Endothelial cell of umbilical vein (primary cell): ENCODE results near the gene ZFPM1. TPM values are rescaled to one million over a fixed set of nuclear protein-coding genes. Genes with fewer than 3 reads are reported as not detected.

Experiments used
- BruUV-seq: library from RNA; stranded (reverse); fragments of 400-500 nt; replicated peaks from 2 replicates; lab custom pipeline; 2021; lab: Mats Ljungman, UMichigan
- CTCF ChIA-PET: fragments of 300-600, 350-600 bp; sonication (Branson Sonifier 250); formaldehyde crosslinking; loops from one replicate; lab custom pipeline; 2021; ENCODE audit warnings: antibody characterized with exemption, inconsistent platforms; lab: Charles Lee
- POLR2A ChIA-PET: fragments of 300-600, 350-600 bp; sonication (Branson Sonifier 250); formaldehyde crosslinking; loops from one replicate; lab custom pipeline; 2021; ENCODE audit warnings: antibody characterized with exemption, inconsistent platforms; lab: Charles Lee
- DNase-seq: peaks from one replicate; pipeline ENCODE4 v3.0.0-alpha.2; 2011; ENCODE audit warnings: low read depth, low spot score
- FAIRE-seq: peaks from 2 replicates; lab custom pipeline; 2011; peaks lifted over from hg19 to GRCh38; lab: Jason Lieb, UNC
- H2AFZ ChIP-seq: 2 replicates; pipeline ENCODE4 v1.6.0; 2012; ENCODE audit warnings: low read depth, low read length, control low read depth, inconsistent platforms
- H3K27ac ChIP-seq: 2 replicates; pipeline ENCODE4 v1.5.1; 2011; ENCODE audit warnings: low read depth, mild to moderate bottlenecking, control low read depth, low read length, moderate library complexity; ENCODE audit not compliant: insufficient read depth
- H3K27me3 ChIP-seq, 2 experiments: 2 replicates each; pipeline versions ENCODE4 v1.6.0 to v1.6.1; 2011; ENCODE audit warnings: low read length in 2 of 2, mixed read lengths in 1 of 2; ENCODE audit not compliant: control insufficient read depth in 2 of 2, insufficient read depth in 2 of 2
- H3K36me3 ChIP-seq, 2 experiments: 2 replicates in 1 of 2; 3 replicates in 1 of 2; pipeline ENCODE4 v1.5.1; 2011; ENCODE audit warnings: low read length in 2 of 2, mild to moderate bottlenecking in 1 of 2, moderate library complexity in 1 of 2; ENCODE audit not compliant: control insufficient read depth in 2 of 2, insufficient read depth in 2 of 2; ENCODE audit errors: extremely low read depth in 1 of 2
- H3K4me1 ChIP-seq: 3 replicates; pipeline ENCODE4 v1.5.1; 2011; ENCODE audit warnings: mild to moderate bottlenecking, low read length; ENCODE audit not compliant: control insufficient read depth, insufficient read depth; ENCODE audit errors: extremely low read depth
- H3K4me2 ChIP-seq: 2 replicates; pipeline ENCODE4 v1.6.1; 2011; ENCODE audit warnings: low read length, control low read depth, mixed read lengths; ENCODE audit not compliant: insufficient read depth
- H3K4me3 ChIP-seq, 3 experiments: fragments of 200-600 bp in 1 of 3; sonication (generic), shearing (Covaris generic) in 1 of 3; replicated peaks in 1 of 3; 2 replicates each; pipeline ENCODE4 v1.5.1; 2011 to 2016; ENCODE audit warnings: control low read depth in 3 of 3, low read length in 3 of 3, mild to moderate bottlenecking in 2 of 3, inconsistent platforms in 1 of 3, low read depth in 1 of 3, moderate library complexity in 1 of 3; ENCODE audit not compliant: insufficient read depth in 1 of 3
- H3K79me2 ChIP-seq: 2 replicates; pipeline ENCODE4 v1.6.0; 2012; ENCODE audit warnings: low read length, inconsistent platforms; ENCODE audit not compliant: control insufficient read depth, insufficient read depth
- H3K9ac ChIP-seq: replicated peaks from 2 replicates; pipeline ENCODE3; 2011; ENCODE audit warnings: low read length, control low read depth; ENCODE audit not compliant: insufficient read depth; ENCODE audit errors: extremely low read depth
- H3K9me1 ChIP-seq: replicated peaks from 3 replicates; pipeline ENCODE4 v1.6.0; 2011; ENCODE audit warnings: mild to moderate bottlenecking, low read length; ENCODE audit not compliant: control insufficient read depth, insufficient read depth; ENCODE audit errors: extremely low read depth
- H3K9me3 ChIP-seq: replicated peaks from 2 replicates; pipeline ENCODE4 v1.5.1; 2012; ENCODE audit warnings: low read length, inconsistent platforms; ENCODE audit not compliant: control insufficient read depth, insufficient read depth
- H4K20me1 ChIP-seq: replicated peaks from 2 replicates; pipeline ENCODE3; 2011; ENCODE audit warnings: mild to moderate bottlenecking, low read length; ENCODE audit not compliant: control insufficient read depth, insufficient read depth; ENCODE audit errors: extremely low read depth
- CTCF ChIP-seq, 2 donors: IDR thresholded peaks; 1 replicate in 1 of 2; 2 replicates in 1 of 2; pipeline ENCODE4 v1.5.1; 2011; ENCODE audit warnings: low read length in 2 of 2, mild to moderate bottlenecking in 2 of 2, moderate library complexity in 2 of 2, control low read depth in 1 of 2, inconsistent platforms in 1 of 2, low read depth in 1 of 2; ENCODE audit not compliant: insufficient read depth in 1 of 2; ENCODE audit errors: extremely low read depth in 1 of 2
- EZH2 ChIP-seq: IDR thresholded peaks from 2 replicates; pipeline ENCODE4 v1.6.1; 2012; ENCODE audit warnings: borderline replicate concordance, low read depth, mild to moderate bottlenecking, moderate library complexity, low read length, inconsistent platforms; ENCODE audit not compliant: severe bottlenecking
- FOS ChIP-seq: IDR thresholded peaks from 2 replicates; pipeline ENCODE4 v1.6.1; 2011; ENCODE audit warnings: mild to moderate bottlenecking, low read length, moderate library complexity, borderline replicate concordance; ENCODE audit not compliant: insufficient read depth
- GATA2 ChIP-seq: IDR thresholded peaks from 2 replicates; pipeline ENCODE4 v1.7.0; 2011; ENCODE audit warnings: low read depth, mild to moderate bottlenecking, moderate library complexity, mixed read lengths, low read length; ENCODE audit not compliant: insufficient read length, insufficient read depth
- JUN ChIP-seq: IDR thresholded peaks from 2 replicates; pipeline ENCODE4 v1.6.1; 2011; ENCODE audit warnings: borderline replicate concordance, low read depth; ENCODE audit not compliant: insufficient read length, insufficient read depth
- MAX ChIP-seq: IDR thresholded peaks from 2 replicates; pipeline ENCODE4 v1.6.1; 2011; ENCODE audit not compliant: insufficient read depth, insufficient read length
- MYC ChIP-seq: IDR thresholded peaks from one replicate; pipeline ENCODE4 v1.6.1; 2011; ENCODE audit warnings: mild to moderate bottlenecking, low read depth, low read length
- POLR2A ChIP-seq: IDR thresholded peaks from 2 replicates; pipeline ENCODE4 v1.6.1; 2012; ENCODE audit warnings: low read depth, mild to moderate bottlenecking, control low read depth, low read length
- POLR2AphosphoS5 ChIP-seq: IDR thresholded peaks from 2 replicates; pipeline ENCODE4 v1.6.1; 2012; ENCODE audit warnings: low read depth, mild to moderate bottlenecking, control low read depth, low read length, moderate library complexity; ENCODE audit not compliant: insufficient read depth
- dilution Hi-C: fragments of 300-500 bp; cut with MboI; formaldehyde crosslinking; loops from one replicate; pipeline ENCODE4 v1.15.0; 2019; ENCODE audit warnings: low sequenced_read_pairs; ENCODE audit not compliant: extremely low pct_ligation_motif_present
- intact Hi-C: fragments of 100-400 bp; cut with micrococcal nuclease; formaldehyde crosslinking; loops from one replicate; pipeline ENCODE4 v1.10.0; 2022
- polyA plus RNA-seq, 4 experiments: library from polyadenylated mRNA; depleted of rRNA in 3 of 4; stranded (reverse) in 3 of 4; unstranded in 1 of 4; fragments of >200 nt; gene quantifications; 2 replicates each; pipeline versions ENCODE4 v1.2.1 to v1.2.3, GENCODE V29; 2011 to 2012; ENCODE audit warnings: missing spikeins in 1 of 4
- total RNA-seq: library from RNA; stranded (reverse); gene quantifications from 2 replicates; pipeline ENCODE4 v1.2.3, GENCODE V29; 2021

The ZFPM1 gene
- total and polyA plus RNA-seq, 2 donors (not counting 3 experiments of a cell fraction or from before 2014, with no cell fraction given) = 0.37 to 7.5 TPM

- no peaks in the 10 kb centered on the region for H3K9me3 ChIP-seq
- ChIA-PET CTCF (no interaction called here), POLR2A (no interaction called here)
- H3K4me1 ChIP-seq = peaks cover 6% of the 10 kb centered on the region
- no peak overlapping the region for H3K27ac ChIP-seq
- no peaks in the 10 kb centered on the region for H3K9me1 ChIP-seq
- H3K4me2 ChIP-seq = no peak overlapping the region
- no TSS peak for BruUV-seq
- no peak overlapping the region for H3K9ac ChIP-seq
- FAIRE-seq = no peak
- H3K4me3 ChIP-seq = no peak overlapping the region
- H3K36me3 ChIP-seq = no peaks in the 10 kb centered on the region
- no peaks in the 10 kb centered on the region for H3K27me3 ChIP-seq
- no peaks in the 10 kb centered on the region for H4K20me1 ChIP-seq
- intact Hi-C loops (no loop called here), dilution Hi-C loops (no loop called here)
- TF ChIP-seq EZH2 (no peak), MYC (no peak), POLR2AphosphoS5 (no peak), GATA2 (no peak), FOS (no peak), CTCF (IDR thresholded peaks at IDR 0.05; ENCODE audit: extremely low read depth in 1 of 2, insufficient read depth in 1 of 2, low read depth in 1 of 2, low read length in 2 of 2) (no peak), POLR2A (no peak), JUN (no peak), MAX (no peak)
- DNase-seq = no peak
- peaks cover 3% of the 10 kb centered on the region for H3K79me2 ChIP-seq
- no peak overlapping the region for H2AFZ ChIP-seq
Observed at GRCh38 chr16:88476203-88476602, 23.1 kb downstream of the ZFPM1 start.
